Measurements from ENCODE around the gene ACVRL1. TPM values are rescaled to one million over a fixed set of nuclear protein-coding genes. Genes with fewer than 3 reads are reported as not detected.

ACVRL1 gene
- total and polyA plus RNA-seq, 9 of the 15 experiments (the other 6 are each of a cell fraction or from before 2014, with no cell fraction given): 0.07 to 1.4 (median 0.30) TPM

DNA sequence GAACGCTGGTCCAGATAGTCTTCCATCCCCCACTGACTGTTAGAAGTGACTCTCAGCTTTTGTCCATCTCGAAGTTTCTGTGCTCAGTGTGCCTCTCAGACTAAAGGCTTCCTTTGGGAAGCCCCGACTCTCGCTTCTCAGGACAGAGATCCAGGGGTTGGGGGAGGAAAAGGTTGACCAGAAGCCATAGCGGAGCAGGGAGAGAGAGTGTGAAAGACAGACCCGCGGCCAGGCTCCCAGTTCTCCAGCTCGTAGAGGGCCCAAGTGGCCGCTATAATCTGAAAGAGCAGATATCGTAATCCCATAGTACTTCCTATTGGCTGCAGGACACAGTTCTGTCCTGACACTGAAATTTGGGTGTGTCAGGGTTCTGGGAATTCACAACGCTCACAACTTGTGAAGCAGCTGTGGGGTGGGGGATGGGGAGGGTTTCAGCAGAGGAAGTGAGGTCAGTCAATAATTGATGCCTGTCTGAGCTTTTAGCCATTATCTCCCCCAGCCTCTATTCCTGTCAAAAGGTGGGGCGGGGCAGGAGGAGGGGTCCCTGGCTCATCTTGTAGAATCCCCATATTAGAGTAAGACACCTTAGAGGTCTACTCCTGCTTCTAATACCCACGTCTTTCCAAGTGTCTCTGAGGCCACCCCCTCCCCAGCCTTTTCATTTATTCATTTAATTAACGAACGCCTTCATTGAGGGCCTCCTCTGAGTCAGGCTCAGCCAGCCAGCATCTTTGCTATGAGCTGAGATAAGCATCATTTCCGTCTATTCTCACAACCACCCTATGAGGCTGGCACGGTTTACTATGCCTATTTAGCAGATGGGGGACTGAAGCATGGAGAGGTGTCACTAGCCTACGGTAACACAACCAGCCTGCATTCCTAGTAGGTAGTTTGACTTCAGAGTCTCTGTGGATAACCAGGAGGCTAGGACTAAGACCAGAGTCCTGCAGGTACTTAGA lies 1.6 kb upstream of the ACVRL1 start (continued):
- TF ChIP-seq, protein P1, sequence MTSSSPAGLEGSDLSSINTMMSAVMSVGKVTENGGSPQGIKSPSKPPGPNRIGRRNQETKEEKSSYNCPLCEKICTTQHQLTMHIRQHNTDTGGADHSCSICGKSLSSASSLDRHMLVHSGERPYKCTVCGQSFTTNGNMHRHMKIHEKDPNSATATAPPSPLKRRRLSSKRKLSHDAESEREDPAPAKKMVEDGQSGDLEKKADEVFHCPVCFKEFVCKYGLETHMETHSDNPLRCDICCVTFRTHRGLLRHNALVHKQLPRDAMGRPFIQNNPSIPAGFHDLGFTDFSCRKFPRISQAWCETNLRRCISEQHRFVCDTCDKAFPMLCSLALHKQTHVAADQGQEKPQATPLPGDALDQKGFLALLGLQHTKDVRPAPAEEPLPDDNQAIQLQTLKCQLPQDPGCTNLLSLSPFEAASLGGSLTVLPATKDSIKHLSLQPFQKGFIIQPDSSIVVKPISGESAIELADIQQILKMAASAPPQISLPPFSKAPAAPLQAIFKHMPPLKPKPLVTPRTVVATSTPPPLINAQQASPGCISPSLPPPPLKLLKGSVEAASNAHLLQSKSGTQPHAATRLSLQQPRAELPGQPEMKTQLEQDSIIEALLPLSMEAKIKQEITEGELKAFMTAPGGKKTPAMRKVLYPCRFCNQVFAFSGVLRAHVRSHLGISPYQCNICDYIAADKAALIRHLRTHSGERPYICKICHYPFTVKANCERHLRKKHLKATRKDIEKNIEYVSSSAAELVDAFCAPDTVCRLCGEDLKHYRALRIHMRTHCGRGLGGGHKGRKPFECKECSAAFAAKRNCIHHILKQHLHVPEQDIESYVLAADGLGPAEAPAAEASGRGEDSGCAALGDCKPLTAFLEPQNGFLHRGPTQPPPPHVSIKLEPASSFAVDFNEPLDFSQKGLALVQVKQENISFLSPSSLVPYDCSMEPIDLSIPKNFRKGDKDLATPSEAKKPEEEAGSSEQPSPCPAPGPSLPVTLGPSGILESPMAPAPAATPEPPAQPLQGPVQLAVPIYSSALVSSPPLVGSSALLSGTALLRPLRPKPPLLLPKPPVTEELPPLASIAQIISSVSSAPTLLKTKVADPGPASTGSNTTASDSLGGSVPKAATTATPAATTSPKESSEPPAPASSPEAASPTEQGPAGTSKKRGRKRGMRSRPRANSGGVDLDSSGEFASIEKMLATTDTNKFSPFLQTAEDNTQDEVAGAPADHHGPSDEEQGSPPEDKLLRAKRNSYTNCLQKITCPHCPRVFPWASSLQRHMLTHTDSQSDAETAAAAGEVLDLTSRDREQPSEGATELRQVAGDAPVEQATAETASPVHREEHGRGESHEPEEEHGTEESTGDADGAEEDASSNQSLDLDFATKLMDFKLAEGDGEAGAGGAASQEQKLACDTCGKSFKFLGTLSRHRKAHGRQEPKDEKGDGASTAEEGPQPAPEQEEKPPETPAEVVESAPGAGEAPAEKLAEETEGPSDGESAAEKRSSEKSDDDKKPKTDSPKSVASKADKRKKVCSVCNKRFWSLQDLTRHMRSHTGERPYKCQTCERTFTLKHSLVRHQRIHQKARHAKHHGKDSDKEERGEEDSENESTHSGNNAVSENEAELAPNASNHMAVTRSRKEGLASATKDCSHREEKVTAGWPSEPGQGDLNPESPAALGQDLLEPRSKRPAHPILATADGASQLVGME (CRISPR knock-in tag; IDR thresholded peaks at IDR 0.05): no peak
- TF ChIP-seq, protein P2, sequence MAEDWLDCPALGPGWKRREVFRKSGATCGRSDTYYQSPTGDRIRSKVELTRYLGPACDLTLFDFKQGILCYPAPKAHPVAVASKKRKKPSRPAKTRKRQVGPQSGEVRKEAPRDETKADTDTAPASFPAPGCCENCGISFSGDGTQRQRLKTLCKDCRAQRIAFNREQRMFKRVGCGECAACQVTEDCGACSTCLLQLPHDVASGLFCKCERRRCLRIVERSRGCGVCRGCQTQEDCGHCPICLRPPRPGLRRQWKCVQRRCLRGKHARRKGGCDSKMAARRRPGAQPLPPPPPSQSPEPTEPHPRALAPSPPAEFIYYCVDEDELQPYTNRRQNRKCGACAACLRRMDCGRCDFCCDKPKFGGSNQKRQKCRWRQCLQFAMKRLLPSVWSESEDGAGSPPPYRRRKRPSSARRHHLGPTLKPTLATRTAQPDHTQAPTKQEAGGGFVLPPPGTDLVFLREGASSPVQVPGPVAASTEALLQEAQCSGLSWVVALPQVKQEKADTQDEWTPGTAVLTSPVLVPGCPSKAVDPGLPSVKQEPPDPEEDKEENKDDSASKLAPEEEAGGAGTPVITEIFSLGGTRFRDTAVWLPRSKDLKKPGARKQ (CRISPR knock-in tag; IDR thresholded peaks at IDR 0.05): no peak
- TF ChIP-seq, protein P3, sequence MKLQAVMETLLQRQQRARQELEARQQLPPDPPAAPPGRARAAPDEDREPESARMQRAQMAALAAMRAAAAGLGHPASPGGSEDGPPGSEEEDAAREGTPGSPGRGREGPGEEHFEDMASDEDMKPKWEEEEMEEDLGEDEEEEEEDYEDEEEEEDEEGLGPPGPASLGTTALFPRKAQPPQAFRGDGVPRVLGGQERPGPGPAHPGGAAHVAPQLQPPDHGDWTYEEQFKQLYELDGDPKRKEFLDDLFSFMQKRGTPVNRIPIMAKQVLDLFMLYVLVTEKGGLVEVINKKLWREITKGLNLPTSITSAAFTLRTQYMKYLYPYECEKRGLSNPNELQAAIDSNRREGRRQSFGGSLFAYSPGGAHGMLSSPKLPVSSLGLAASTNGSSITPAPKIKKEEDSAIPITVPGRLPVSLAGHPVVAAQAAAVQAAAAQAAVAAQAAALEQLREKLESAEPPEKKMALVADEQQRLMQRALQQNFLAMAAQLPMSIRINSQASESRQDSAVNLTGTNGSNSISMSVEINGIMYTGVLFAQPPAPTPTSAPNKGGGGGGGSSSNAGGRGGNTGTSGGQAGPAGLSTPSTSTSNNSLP (IDR thresholded peaks at IDR 0.05; ENCODE audit: borderline replicate concordance, low read depth, low read length): peak; percentile 81; the same call in 1 of the 2 replicates
- TF ChIP-seq ZBTB7A (IDR thresholded peaks at IDR 0.05; ENCODE audit: borderline replicate concordance, control insufficient read depth, low read depth, low read length) (peak; percentile 82; the same call in 1 of the 2 replicates), NEUROD1 (IDR thresholded peaks at IDR 0.05; ENCODE audit: borderline replicate concordance, low read depth, low read length, partially characterized antibody) (peak; percentile 49), EGR1 (conservative IDR thresholded peaks at IDR 0.05) (no peak), ZNF766 (CRISPR knock-in tag; conservative IDR thresholded peaks at IDR 0.05) (no peak), POLR2AphosphoS5 (IDR thresholded peaks at IDR 0.05; ENCODE audit: control insufficient read depth, insufficient read depth, low read depth, low read length) (peak; percentile 57), ARNT (IDR thresholded peaks at IDR 0.05) (peak in 1 of 2 experiments; percentile 34; a peak in 2 of 4 replicates), POLR2G (IDR thresholded peaks at IDR 0.05; ENCODE audit: low read depth, low read length) (peak; percentile 38; the same call in 1 of the 2 replicates), ZNF561 (CRISPR knock-in tag; conservative IDR thresholded peaks at IDR 0.05) (no peak), ETV1 (tag; conservative IDR thresholded peaks at IDR 0.05; ENCODE audit: low read depth) (peak; percentile 64), GATAD2B (IDR thresholded peaks at IDR 0.05; ENCODE audit: borderline replicate concordance) (0 out of 2 replicates have a peak, but pooled peaks have one; percentile 32)
- TF ChIP-seq, protein P4, sequence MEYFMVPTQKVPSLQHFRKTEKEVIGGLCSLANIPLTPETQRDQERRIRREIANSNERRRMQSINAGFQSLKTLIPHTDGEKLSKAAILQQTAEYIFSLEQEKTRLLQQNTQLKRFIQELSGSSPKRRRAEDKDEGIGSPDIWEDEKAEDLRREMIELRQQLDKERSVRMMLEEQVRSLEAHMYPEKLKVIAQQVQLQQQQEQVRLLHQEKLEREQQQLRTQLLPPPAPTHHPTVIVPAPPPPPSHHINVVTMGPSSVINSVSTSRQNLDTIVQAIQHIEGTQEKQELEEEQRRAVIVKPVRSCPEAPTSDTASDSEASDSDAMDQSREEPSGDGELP (CRISPR knock-in tag; IDR thresholded peaks at IDR 0.05; ENCODE audit: borderline replicate concordance): peak; percentile 97
- TF ChIP-seq, protein P5, sequence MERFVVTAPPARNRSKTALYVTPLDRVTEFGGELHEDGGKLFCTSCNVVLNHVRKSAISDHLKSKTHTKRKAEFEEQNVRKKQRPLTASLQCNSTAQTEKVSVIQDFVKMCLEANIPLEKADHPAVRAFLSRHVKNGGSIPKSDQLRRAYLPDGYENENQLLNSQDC (CRISPR knock-in tag; IDR thresholded peaks at IDR 0.05): no peak
